ENCODE measurements around the gene ADAM30.

Gene ADAM30

DNA sequence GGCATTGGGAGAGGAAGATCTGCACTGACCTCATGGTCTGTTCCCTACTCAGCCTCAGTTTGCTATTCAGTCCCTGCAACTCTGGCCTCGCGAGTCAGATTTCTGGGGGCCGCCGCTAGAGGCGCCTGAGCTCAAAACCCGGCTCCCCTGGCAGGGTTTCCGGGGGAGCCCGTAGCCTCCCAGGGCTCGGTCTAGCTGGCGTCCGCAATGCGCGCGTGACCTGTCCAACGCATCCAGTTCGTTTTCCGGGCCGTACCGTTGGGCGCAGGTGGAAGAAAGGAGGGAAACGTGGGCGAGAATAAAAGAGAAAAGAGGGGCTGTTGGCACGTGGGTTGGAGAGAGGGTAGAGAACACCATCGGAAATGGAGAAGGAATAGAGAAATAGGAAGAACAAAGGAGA, at the start of gene ADAM30:
Gene ADAM30 (minus strand): TSS at position 213 of the 400 bp plus-strand sequence. CDS start 179 bp downstream, at position 34.
- no peak for DNase-seq

DNA sequence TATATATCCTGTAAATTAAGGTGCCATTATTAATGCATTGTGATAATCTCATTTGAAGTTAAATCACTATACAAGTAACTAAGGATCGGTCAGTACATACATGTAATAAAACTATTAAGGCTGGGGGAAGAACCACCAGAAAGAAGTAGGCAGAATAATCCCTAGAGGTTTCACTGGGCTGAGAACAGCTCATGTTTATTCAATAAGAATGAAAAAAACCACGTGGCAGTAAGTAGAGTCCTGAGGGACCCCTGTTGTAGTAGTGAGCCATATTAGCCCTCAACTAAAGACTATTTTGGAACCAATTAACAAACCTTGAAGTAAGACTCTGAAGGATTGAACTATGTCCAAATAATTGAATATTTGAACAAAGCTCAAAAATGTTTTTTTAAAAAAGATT, 46.9 kb upstream of the ADAM30 start:
- no peak for DNase-seq

DNA sequence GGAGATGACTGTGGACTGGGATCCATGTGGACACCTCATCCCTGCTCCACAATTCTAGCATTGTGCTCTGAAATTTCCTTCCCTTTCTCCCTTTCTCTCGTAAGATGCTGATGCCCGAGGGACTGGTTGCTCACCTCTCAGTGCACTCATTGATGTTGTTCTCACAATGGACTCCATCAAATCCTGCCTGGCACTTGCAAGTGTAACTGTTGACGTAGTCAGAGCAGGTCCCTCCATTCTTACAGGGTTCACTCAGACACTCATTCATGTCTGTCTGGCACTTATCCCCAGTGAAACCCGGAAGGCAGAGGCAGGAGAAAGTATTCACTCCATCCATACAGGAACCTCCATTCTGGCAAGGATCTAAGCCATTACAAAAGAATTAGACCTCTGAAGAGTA, 45.1 kb upstream of the ADAM30 start:
- DNase-seq, result no peak

DNA sequence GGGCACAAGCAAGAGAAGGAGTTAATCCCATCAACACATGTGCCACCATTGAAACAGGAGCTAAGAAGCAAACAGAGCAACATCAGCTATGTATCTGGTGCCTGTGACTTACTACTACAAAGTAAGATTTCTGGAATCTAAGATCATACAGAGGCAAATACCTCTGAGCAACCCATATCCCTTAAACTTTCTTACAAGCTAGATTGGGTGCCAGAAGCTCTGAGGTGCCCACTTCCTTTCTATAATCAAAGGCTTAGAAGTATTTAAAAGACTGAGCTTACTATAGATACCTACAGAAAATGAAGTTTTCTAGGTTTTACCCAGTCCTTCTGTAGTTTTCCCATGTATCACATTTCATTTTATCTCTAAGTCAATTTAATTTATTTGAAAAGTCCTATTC, 44.4 kb upstream of the ADAM30 start:
- DNase-seq, result no peak

DNA sequence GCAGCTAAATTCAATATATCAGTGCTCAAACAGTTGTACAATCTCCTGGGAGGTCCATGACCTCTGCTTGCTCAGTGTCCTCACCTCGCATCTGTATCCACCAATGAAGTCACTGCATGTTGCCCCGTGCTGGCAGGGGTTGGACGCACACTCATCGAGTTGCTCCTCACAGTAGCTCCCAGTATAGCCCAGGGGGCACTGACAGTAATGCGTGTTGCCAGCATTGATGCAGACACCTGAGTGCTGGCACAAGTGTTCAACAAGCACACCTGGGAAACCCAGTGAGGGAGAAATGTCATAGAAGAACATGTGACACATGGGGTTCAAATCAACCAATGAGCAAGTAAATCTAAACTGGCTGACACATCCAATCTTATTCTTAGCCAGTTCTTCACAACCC, 40.9 kb upstream of the ADAM30 start:
- DNase-seq, result no peak

DNA sequence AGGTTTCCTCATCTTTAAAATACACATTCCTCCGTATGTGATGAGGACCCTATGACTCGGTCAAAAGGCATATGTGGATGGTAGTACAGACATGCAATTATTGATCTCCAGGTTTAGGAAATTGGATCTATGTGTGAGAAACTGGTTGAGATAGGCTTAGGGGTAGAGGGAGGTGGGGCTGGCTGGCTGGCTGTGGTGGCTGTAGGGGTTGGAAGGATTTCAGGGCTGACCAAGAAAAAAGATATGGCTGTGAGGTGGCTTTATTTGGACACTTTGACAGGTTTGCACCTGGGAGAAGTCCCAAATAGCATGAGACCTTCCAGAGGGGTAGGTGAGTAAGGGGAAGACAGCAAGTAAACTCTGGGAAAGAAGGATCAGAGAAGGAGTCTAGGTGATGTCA, 39.6 kb upstream of the ADAM30 start:
- no peak for DNase-seq

DNA sequence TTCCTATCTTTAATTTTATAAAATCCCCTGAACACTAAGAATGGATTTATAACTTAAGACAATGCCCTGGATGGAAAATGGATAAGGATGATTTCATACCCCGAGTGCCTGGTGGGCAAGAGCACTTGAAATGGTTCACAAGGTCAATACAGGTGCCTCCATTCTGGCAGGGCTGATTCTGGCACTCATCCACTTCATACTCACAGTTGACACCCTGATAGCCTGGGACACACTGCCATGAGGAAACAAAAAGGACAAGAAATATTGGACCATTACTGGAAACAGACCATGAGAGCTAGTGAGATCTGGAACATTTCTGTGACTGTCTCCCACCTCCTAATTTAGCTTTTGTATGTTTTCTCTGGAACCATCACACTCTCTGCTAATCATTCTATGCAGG, 39.1 kb upstream of the ADAM30 start:
- DNase-seq, result no peak

DNA sequence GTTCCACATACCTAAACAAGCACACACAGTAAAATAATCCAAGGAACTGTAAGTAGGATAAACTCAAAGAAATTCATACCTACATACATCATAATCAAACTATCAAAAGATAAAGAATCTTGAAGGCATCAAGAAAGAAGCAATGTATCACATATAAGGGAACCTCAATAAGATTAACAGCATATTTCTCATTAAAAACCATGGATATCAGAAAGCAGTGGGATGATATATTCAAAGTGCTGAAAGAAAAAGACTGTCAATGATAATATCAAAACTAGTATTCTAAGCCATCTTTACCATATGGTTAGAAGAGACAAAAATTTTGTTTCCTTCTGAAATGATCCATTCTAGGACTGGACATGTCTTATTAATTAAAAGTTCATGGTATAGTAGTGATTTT, 37.1 kb upstream of the ADAM30 start:
- DNase-seq, result no peak

DNA sequence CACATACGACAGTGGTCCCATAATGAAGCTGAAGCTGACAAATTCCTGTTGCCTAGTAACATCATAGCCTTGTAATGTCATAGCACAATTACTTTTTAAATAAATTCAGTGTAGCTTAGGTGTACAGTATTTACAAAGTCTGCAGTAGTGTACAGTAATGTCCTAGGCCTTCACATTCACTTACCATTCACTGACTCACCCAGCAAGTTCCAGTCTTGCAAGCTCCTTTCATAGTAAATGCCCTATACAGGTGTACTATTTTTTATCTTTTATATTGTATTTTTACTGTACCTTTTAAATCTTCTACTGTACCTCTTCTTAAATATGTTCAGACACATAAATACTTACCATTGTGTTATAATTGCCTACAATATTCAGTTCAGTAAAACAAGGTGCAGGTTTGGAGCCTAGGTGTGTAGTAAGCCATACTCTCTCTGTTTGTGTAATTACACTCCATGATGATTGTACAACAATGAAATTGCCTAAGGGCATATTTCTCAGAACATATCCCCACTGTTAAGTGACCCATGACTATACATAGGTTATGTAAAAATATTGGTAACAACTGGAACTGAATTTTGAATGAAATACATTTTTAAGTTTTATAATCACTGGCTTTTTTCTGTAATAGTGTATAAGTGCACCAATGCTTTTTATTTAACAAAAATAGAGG, 33.5 kb upstream of the ADAM30 start:
- DNase-seq, result no peak

DNA sequence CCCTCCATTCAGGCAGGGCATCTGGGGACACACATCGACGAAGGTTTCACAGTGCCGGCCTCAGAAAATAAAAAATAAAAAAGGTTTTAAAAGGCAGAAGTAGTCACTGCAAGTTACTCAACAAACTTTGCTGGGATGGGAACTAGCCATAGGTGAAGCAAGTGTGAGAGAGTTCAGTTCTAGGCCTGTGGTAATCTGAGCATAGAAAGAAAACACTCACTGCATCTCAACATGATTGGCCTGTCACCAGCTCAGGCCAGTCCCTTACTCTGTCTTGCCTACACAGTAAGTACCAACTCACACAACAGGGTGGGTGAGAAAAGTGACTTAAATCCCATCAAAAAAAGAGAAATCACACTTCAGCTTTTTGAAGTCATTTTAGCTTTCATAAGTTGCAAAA, 30.2 kb upstream of the ADAM30 start:
- no peak for DNase-seq

DNA sequence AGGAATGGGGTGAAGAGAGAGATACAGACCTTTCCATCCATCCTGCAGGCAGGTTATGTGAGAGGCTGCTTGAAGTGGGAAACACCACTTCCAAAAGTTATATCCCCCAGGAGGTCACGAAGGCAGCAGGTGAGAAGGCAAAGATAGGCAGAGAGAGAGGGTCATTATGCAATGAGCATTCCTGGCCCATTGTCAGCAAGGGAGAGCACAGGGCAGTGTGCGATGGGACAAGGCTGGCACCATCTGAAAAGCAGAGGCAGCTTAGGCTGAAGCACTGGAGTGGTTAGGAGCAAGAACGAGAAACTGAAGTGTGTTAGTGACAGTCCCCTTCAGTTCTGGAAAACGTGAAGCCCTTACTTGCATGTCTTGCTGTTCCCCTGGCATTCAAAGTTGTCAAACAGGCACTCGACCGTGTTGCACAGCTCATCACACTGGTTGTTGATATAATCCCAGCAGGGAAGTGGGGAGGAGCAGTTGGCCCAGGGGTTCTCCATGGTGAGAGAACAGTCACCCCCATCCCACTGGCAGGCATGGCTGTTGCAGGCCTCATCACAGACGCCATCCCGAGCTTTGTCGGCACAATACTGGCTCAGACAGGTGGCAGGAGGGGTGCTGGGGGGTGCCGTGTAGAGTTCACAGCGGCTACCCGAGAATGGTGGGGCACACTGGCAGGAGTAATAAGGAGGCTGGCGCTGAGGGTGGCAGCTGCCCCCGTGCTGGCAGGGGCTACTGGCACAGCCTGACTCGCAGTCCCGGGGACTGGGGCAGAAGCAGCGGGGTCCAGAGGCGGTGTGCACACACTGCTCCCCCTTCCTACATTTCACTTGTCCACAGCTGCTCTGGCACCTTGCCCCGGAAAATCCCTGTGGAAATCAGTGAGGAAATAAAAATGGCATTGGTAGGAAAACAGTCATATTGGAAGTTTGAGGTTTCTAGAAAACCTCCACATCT, 28.9 kb upstream of the ADAM30 start:
- DNase-seq, result no peak

DNA sequence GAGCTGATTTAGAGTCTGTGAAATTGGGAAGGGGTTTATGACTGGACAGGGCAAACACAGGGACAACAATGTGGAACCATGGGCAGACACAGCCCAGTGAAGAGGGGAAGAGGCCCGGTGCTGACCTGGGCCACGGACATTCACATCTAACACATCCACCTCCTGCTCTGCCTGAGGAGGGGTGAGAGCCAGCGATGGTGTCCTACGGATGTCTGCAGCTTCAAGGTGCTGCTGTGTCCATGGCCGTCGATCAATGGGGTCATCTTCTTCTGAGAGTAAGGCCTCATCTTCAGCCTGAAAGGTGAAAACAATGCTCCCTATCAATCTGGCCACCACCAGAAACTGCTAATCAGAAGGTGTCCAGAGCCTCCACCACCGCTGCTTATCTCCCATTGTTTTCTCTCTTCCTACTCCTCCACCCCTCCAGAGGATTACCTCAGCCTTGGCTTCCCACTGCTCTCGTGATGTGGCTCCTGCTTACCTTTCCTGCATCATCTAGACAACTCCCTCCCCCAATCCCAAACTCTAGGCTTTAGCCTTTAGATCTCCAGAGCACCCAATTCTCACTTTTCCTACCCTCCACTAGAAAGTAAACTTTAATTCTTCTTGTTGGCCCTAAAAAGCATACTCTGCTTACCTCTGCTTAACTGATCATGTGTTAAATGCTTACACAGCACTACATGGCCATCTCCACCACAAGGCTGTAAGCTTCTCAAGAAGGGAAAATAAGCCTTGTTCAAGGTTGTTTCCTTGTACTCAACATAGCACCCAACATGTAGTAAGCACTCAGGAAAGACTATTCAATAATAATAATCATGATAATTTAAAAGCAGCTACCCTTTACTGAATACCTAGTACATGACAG, 24.0 kb upstream of the ADAM30 start:
- DNase-seq, result no peak

DNA sequence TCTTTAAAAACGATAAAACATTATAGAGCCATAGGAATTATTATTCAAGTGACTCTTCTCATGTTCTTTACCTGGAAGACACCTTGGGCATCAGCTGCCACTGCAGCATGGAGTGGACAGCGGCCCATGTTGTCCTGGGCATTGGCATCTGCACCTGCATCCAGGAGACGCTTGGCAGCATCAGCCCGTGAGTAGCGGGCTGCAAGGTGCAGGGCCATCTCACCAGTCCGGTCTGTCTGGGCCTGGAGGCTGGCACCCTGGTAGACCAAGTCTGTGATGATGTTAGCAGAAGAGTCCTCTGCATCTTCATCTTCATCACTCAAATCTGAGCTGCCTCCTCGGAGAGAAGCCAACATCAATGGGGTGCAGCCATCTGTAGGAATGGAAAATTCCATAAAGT, 22.9 kb upstream of the ADAM30 start:
- no peak for DNase-seq

DNA sequence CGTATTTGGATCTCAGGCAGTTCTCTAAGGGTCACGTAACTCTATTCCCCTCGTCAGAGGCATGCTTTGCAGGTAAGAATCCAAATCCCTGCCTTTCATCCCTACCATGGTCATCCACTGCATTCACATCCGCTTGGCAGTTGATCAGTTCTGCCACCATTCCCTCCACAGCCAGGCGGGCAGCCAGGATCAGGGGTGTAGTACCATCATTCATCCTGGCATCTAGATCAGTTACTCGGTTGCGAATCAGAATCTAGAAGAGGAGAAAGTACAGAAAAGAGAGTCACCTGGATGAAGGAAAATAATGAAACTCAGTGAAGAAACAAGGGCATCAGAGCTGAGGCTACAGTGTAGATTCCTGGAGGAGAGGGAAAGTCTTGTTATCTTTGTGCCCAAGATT, 22.0 kb upstream of the ADAM30 start:
- no peak for DNase-seq

DNA sequence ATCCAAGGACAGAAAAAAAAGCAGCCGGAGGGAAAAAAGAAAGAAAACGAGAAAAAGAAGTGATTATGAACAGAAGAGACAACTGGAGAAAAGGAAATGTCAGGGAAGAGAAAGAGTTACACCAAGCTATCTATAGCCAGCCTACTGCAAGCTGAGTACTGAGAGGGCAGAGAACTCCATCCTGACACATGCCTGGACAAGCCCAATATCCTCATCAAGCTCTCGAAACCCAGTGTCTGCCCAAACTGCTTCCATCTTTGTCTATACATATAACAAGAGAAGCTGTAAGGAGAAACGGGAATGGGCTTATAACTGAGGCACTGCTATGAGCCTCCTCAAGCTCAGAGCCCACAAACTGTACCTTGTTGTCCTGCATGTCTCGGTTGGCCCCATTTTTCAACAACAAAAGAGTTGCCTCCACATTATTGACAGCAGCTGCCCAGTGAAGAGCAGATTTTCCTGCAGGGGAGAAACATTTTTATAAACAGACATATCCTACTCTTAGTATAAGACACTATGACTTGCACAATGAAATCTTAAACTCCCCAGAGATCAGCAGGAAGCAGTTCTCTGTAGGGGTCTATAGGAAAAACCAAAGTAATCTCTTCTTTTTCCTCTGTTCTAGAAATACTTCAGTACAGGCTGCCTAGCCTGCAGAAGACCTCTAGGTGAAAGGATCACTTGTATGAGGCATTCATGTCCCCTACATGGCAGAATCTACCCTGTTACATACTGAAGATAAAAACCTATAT, 21.2 kb upstream of the ADAM30 start:
- no peak for DNase-seq

DNA sequence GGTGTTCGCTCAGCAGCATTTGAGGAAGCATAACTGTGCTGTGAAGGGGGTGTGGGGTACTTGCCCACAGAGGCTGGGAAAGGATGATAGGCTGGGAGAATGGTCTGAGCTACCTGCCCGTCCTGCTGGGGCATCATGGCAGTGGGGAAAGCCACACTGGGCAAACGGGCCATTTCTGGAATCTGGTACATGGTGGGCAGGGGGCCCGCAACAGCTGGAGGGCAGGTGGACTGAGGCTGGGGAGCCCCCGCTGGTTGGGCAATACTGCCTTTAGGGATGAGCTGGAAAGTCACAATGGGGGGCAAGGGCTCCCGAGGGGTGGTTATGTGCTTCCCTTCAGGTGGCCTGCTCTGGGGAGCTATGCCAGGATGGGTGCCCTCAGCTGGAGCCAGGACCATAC, 19.2 kb upstream of the ADAM30 start:
- no peak for DNase-seq

DNA sequence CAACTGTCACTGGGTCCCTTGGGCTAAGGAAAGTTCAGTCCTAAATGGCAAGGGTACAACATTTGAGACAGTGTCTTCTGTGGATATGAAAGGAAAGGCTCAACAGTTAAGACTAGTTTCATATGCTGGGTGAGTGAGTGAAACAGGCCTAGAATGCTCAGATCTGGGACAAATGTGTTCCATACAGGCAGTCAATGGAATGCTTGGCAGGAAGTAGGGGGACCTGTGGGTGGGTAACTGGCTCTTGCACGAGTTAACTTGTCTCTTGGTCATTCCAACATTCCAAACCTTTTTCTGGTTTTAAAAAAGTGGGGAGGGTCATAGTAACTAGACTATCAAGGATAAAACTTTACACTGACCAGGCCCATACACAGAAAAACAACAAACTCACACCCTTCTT, 17.8 kb upstream of the ADAM30 start:
- no peak for DNase-seq

DNA sequence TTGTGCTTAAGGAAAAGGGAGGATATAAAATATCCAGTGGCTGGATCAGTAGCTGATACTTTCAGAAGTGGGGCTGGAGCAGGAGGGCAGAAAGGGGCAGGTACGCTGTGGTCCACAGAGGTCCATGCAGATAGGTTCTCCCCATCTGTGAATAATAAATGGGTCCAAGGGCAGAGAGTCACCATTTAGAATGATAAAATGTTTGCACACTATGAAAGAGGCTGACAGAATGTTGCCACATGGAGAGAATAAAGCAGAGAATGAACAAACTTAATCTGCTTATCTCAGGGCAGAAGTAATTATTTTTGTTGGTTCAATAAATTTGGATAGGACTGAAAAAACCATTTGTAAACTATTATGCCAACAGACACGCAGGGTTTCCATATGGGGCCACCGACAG, 16.6 kb upstream of the ADAM30 start:
- no peak for DNase-seq

DNA sequence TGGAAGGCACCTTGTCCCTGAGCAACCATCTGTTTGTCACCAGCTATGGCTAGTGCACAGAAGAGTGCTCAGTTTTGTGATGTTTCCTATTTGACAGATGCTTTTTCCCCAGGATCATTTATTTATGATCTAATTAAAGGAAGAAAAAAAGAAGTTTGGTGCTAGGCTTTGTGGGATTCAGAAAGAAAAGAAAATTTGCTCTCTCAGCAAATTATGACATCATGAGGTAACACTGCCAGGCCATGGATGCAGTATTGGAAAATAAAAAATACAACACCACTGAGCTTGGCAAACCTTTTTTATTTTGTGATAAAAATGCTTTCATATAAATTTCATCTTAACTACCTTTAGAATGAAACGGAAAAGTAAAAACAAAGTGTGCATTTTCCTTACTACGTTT, 15.5 kb upstream of the ADAM30 start:
- DNase-seq, result no peak

DNA sequence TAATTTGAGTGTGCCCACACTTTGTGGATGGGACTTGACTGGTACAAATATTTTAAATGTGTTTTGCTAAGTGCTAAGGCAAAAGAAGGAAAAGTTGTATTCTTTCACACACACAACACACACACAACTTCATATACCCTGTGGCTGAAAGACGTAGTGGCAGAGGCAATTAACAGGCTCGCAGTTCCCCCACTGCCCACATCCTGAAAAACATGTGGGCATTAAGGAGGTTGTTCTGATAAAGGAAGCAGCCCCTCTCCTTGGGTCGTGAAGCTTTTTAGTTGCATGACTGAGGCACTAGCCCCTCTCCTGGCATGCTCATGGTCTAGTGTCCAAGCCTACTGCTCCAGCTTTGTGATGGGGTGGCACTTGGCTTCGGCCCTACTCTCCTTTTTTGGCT, 14.3 kb upstream of the ADAM30 start:
- DNase-seq, result no peak

DNA sequence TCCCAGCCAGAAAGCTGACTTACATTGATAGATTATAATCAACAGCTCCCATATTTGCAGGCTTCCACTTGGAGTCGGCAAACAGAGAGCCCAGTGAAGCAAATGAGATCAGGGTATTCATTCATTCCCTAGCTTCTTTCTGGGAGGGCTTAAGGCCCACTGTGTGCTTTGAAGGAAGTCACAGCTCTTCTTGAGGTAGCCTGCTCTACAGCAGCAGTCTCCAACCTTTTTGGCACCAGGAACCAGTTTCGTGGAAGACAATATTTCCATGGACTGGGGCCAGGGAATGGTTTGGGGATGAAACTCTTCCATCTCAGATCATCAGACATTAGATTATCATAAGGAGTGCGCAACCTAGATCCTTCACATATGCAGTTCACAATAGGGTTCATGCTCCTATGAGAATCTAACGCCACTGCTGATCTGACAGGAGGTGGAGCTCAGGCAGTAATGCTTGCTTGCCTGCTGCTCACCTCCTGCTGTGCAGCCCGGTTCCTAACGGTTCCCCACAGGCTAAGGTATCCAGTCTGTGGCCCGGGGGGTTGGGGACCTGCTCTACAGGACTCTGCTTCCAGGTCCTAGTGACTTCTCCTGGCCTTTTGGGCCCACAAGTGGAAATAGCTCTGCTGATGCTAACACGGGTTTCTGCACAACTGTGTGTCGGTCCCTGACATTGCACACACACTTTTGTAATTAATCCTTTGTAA, 13.7 kb upstream of the ADAM30 start:
- no peak for DNase-seq

DNA sequence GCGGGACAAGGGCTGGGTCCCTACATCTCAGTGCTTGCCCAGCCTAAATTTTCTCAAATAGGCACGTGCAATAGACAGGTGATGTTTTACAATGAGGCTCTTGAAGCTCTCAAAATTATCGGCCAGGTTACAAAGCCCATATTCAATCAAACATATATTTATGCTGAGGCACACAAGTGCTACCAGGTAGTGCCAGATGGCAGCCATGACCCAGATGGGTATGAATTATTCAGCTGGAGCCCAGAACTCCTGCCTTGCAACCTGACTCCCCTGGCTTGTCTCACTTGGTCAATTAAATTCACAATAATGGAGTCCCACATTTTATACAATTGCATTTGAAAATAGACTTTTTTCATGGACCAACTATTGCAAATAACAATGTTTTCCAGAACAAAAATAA, 12.3 kb upstream of the ADAM30 start:
- no peak for DNase-seq

Data from amniotic stem cell (primary cell).